Stimulated activated CD4-positive, alpha-beta T cell treated with anti-CD3 and anti-CD28 coated beads, TNF-alpha, amount 100 ng/mL, for 24 hours (primary cell): ENCODE measurements around the gene CIAO3.

Source experiments
- DNase-seq, 3 experiments: peaks; one replicate each; pipeline ENCODE4 v3.0.0-alpha.2; 2020; ENCODE audit warnings: low read depth in 3 of 3

Gene CIAO3

GRCh38 chr16:740764-741505 is at the start of gene CIAO3:
Gene CIAO3 (minus strand): TSS chr16:740997. CDS start chr16:740985, 12 bp downstream.
- peak; percentile 85 to 93 (median 90) for DNase-seq

GRCh38 chr16:790086-790485 is 49.3 kb upstream of the CIAO3 start:
- no peak for DNase-seq

GRCh38 chr16:789191-789850 is 48.5 kb upstream of the CIAO3 start:
- DNase-seq, result no peak

- peak; percentile 83 to 94 (median 90) for DNase-seq
Observed at GRCh38 chr16:788399-789126, 47.8 kb upstream of the CIAO3 start, which contains the start of gene CHTF18. Gene CHTF18 (plus strand): TSS chr16:788620. CDS start chr16:788685, 65 bp downstream.

GRCh38 chr16:787978-788398 is 47.2 kb upstream of the CIAO3 start, which contains the start of gene RPUSD1:
Gene RPUSD1 (minus strand): TSS chr16:788381. CDS start chr16:787737, 644 bp downstream.
- DNase-seq, result no peak

- DNase-seq, result no peak
Observed at GRCh38 chr16:787321-787966, 46.6 kb upstream of the CIAO3 start.

- peak; percentile 43 to 77 (median 57) for DNase-seq
Observed at GRCh38 chr16:785563-786535, 45.1 kb upstream of the CIAO3 start.

- DNase-seq, result no peak
Observed at GRCh38 chr16:784431-784830, 43.6 kb upstream of the CIAO3 start.

- no peak for DNase-seq
Observed at GRCh38 chr16:783404-784161, 42.8 kb upstream of the CIAO3 start.

- DNase-seq, result no peak
Observed at GRCh38 chr16:782766-783403, 42.1 kb upstream of the CIAO3 start.

GRCh38 chr16:782258-782657 is 41.5 kb upstream of the CIAO3 start:
- DNase-seq, result no peak

GRCh38 chr16:781346-782010 is 40.7 kb upstream of the CIAO3 start:
- DNase-seq, result no peak

GRCh38 chr16:780296-780695 is 39.5 kb upstream of the CIAO3 start:
- DNase-seq, result no peak

- no peak for DNase-seq
Observed at GRCh38 chr16:779561-779960, 38.8 kb upstream of the CIAO3 start.

GRCh38 chr16:778909-779527 is 38.2 kb upstream of the CIAO3 start:
- DNase-seq, result no peak

GRCh38 chr16:778447-778846 is 37.6 kb upstream of the CIAO3 start:
- DNase-seq, result no peak

- DNase-seq, result no peak
Observed at GRCh38 chr16:777826-778225, 37.0 kb upstream of the CIAO3 start.

- DNase-seq, result no peak
Observed at GRCh38 chr16:776824-777223, 36.0 kb upstream of the CIAO3 start.
